K562 (cell line): Measurements from ENCODE around the gene CD164L2. TPM values are rescaled to one million over a fixed set of nuclear protein-coding genes. Genes with fewer than 3 reads are reported as not detected.

Experiments
- ATAC-seq: fragments of 200-7000 bp; cut with Tn5 transposase; 3 replicates; pipeline ENCODE4 v1.9.1; 2020; ENCODE audit warnings: moderate library complexity
- BruUV-seq: library from RNA; stranded (reverse); fragments of 400-500 nt; replicated peaks from 2 replicates; lab custom pipeline; 2021; lab: Mats Ljungman, UMichigan
- CTCF ChIA-PET: fragments of 300-600 bp; formaldehyde crosslinking; extraction: SDS; loops from one replicate; lab custom pipeline; 2021; ENCODE audit warnings: low intra/inter-chr PET ratio; lab: Yijun Ruan, JAX
- POLR2A ChIA-PET: fragments of 300-600, 350-650 bp; sonication (Branson Sonifier 250); formaldehyde crosslinking; extraction: SDS; loops from one replicate; lab custom pipeline; 2021; ENCODE audit warnings: antibody characterized with exemption, inconsistent platforms; lab: Yijun Ruan, JAX
- DNase-seq, 4 experiments: peaks; one replicate each; pipeline versions ENCODE4 v3.0.0 to v3.0.0-alpha.2; 2011 to 2018; ENCODE audit warnings: low spot score in 3 of 4, mixed read lengths in 3 of 4; ENCODE audit errors: extremely low read depth in 1 of 4
- FAIRE-seq: peaks from 2 replicates; lab custom pipeline; 2011; peaks lifted over from hg19 to GRCh38; lab: Jason Lieb, UNC
- H2AFZ ChIP-seq: 2 replicates; pipeline ENCODE4 v1.6.0; 2011; ENCODE audit warnings: low read depth, low read length, control low read depth, inconsistent platforms
- H3K27ac ChIP-seq: fragments of 200-600 bp; 3 replicates; pipeline ENCODE4 v1.8.0; 2011; ENCODE audit warnings: low read depth, mild to moderate bottlenecking, control low read depth, inconsistent platforms, low read length, moderate library complexity, mixed read lengths; ENCODE audit errors: extremely low read depth
- H3K27me3 ChIP-seq, 2 experiments: fragments of 300-600 bp in 1 of 2; 2 replicates in 1 of 2; 3 replicates in 1 of 2; pipeline versions ENCODE4 v1.6.0 to v1.8.0; 2011; ENCODE audit warnings: inconsistent platforms in 2 of 2, low read length in 2 of 2, mild to moderate bottlenecking in 1 of 2, mixed read lengths in 1 of 2, moderate library complexity in 1 of 2; ENCODE audit not compliant: control insufficient read depth in 2 of 2, insufficient read depth in 2 of 2
- H3K36me3 ChIP-seq: fragments of 300-600 bp; 3 replicates; pipeline ENCODE4 v1.8.0; 2011; ENCODE audit warnings: mild to moderate bottlenecking, low read length, inconsistent platforms; ENCODE audit not compliant: control insufficient read depth, insufficient read depth
- H3K4me1 ChIP-seq, 2 experiments: fragments of 200-600 bp in 1 of 2; replicated peaks in 1 of 2; 2 replicates in 1 of 2; 3 replicates in 1 of 2; pipeline versions ENCODE4 v1.5.1 to v1.8.0; 2011; ENCODE audit warnings: inconsistent platforms in 2 of 2, low read length in 2 of 2, mild to moderate bottlenecking in 1 of 2, mixed read lengths in 1 of 2, moderate library complexity in 1 of 2; ENCODE audit not compliant: control insufficient read depth in 2 of 2, insufficient read depth in 2 of 2
- H3K4me2 ChIP-seq: 2 replicates; pipeline ENCODE4 v1.6.1; 2011; ENCODE audit warnings: low read length, control low read depth, inconsistent platforms, mixed read lengths; ENCODE audit not compliant: insufficient read depth
- H3K4me3 ChIP-seq: fragments of 200-600 bp; sonication (generic), shearing (Covaris generic); 2 replicates; pipeline ENCODE4 v1.5.1; 2016; ENCODE audit warnings: control low read depth, inconsistent platforms
- H3K79me2 ChIP-seq: fragments of 200-600 bp; 3 replicates; pipeline ENCODE4 v1.8.0; 2011; ENCODE audit warnings: low read length, inconsistent platforms; ENCODE audit not compliant: control insufficient read depth, insufficient read depth
- H3K9ac ChIP-seq, 2 experiments: 2 replicates each; pipeline versions ENCODE4 v1.6.0 to v1.6.1; 2011; ENCODE audit warnings: low read depth in 2 of 2, low read length in 2 of 2, control low read depth in 1 of 2, inconsistent platforms in 1 of 2, mild to moderate bottlenecking in 1 of 2, mixed read lengths in 1 of 2; ENCODE audit not compliant: insufficient read depth in 1 of 2
- H3K9me1 ChIP-seq: one replicate; pipeline ENCODE4 v1.6.0; 2011; ENCODE audit warnings: inconsistent platforms, mild to moderate bottlenecking, low read length, moderate library complexity; ENCODE audit not compliant: control insufficient read depth, insufficient read depth
- H3K9me3 ChIP-seq: replicated peaks from 2 replicates; pipeline ENCODE4 v1.5.1; 2011; ENCODE audit warnings: low read depth, low read length, inconsistent platforms; ENCODE audit not compliant: control insufficient read depth, insufficient read depth
- H4K20me1 ChIP-seq: replicated peaks from 2 replicates; pipeline ENCODE4 v1.6.1; 2011; ENCODE audit warnings: low read length, inconsistent platforms, mixed read lengths; ENCODE audit not compliant: control insufficient read depth, insufficient read depth
- ARNT ChIP-seq, 2 experiments: fragments of 450-650 bp; IDR thresholded peaks; 2 replicates each; pipeline ENCODE4 v1.6.1; 2016; ENCODE audit warnings: mild to moderate bottlenecking in 1 of 2
- KLF16 ChIP-seq: IDR thresholded peaks from 2 replicates; pipeline ENCODE4 v1.6.1; 2016; ENCODE audit warnings: antibody characterized with exemption
- NR2C2 ChIP-seq, 2 experiments: fragments of 200-800 bp in 1 of 2; sonication (Bioruptor generic) in 1 of 2; sonication (generic) in 1 of 2; formaldehyde crosslinking in 1 of 2; IDR thresholded peaks; 2 replicates each; pipeline versions ENCODE4 v1.6.1 to v1.8.0; 2016 to 2022; ENCODE audit warnings: mild to moderate bottlenecking in 1 of 2, missing compliant biosample characterization in 1 of 2, missing genetic modification characterization in 1 of 2, missing genetic modification reagents in 1 of 2
- TARDBP ChIP-seq: fragments of 450-650 bp; IDR thresholded peaks from 2 replicates; pipeline ENCODE4 v1.6.1; 2016
- ZBTB5 ChIP-seq: fragments of 450-650 bp; IDR thresholded peaks from 2 replicates; pipeline ENCODE4 v1.6.1; 2017; ENCODE audit warnings: antibody characterized with exemption
- ZNF140 ChIP-seq: fragments of 250-450 bp; sonication (Bioruptor Pico); IDR thresholded peaks from 2 replicates; pipeline ENCODE4 v1.8.0; 2021; ENCODE audit warnings: moderate library complexity, mild to moderate bottlenecking, inconsistent platforms
- ZNF586 ChIP-seq: fragments of 450-650 bp; formaldehyde crosslinking; conservative IDR thresholded peaks from 2 replicates; pipeline ENCODE4 v1.4.0; 2020; ENCODE audit warnings: mild to moderate bottlenecking, moderate library complexity
- WGBS: fragments of 100-300 bp; shearing (Covaris generic); methylation state at CpG from one replicate; pipeline ENCODE4 v1.1.6; 2016; ENCODE audit warnings: low coverage, mixed read lengths; ENCODE audit not compliant: insufficient coverage; ENCODE audit errors: missing lambda C conversion rate; 5-methylcytosine and 5-hydroxymethylcytosine counted together
- in situ Hi-C: fragments of 300-500 bp; cut with MboI; formaldehyde crosslinking; loops from 4 replicates; pipeline ENCODE4 v1.15.0; 2018; ENCODE audit warnings: inconsistent platforms, mixed read lengths
- intact Hi-C: fragments of 100-400 bp; cut with micrococcal nuclease; formaldehyde crosslinking; loops from 2 replicates; pipeline ENCODE4 v1.14.2; 2022
- polyA plus RNA-seq, 8 experiments: library from polyadenylated mRNA; depleted of rRNA in 4 of 8; stranded (reverse) in 5 of 8; unstranded in 3 of 8; fragments of >200 nt; fragmentation: Nextera tagmentation in 2 of 8; fragmentation: Illumina TruSeq in 1 of 8; extraction: Ambion mirVana in 2 of 8; extraction: Trizol in 1 of 8; gene quantifications; 2 replicates each; pipeline versions ENCODE4 v1.2.1 to v1.2.3, GENCODE V29; 2011 to 2014; ENCODE audit warnings: inconsistent platforms in 1 of 8, missing spikeins in 1 of 8
- total RNA-seq, 7 experiments: library from RNA; depleted of rRNA in 6 of 7; stranded (reverse); fragments of >200 nt in 6 of 7; fragmentation: Illumina TruSeq in 2 of 7; extraction: Trizol in 2 of 7; gene quantifications; 2 replicates each; pipeline versions ENCODE4 v1.2.1 to v1.2.3, GENCODE V29; 2011 to 2021; ENCODE audit warnings: low replicate concordance in 1 of 7
- TF ChIP-seq, protein P1 (sequence below): sonication (generic); formaldehyde crosslinking; IDR thresholded peaks from 2 replicates; pipeline ENCODE4 v1.8.0; 2022; ENCODE audit warnings: mild to moderate bottlenecking, low read depth, missing genetic modification reagents
- TF ChIP-seq, protein P2 (sequence below): fragments of 450-650 bp; formaldehyde crosslinking; IDR thresholded peaks from 2 replicates; pipeline ENCODE4 v1.4.0; 2020; ENCODE audit warnings: mild to moderate bottlenecking, mixed read lengths

Gene CD164L2
- total and polyA plus RNA-seq, 9 of the 15 experiments (the other 6 are each of a cell fraction or from before 2014, with no cell fraction given): 0.08 to 0.92 (median 0.38) TPM; not detected in 1

DNA sequence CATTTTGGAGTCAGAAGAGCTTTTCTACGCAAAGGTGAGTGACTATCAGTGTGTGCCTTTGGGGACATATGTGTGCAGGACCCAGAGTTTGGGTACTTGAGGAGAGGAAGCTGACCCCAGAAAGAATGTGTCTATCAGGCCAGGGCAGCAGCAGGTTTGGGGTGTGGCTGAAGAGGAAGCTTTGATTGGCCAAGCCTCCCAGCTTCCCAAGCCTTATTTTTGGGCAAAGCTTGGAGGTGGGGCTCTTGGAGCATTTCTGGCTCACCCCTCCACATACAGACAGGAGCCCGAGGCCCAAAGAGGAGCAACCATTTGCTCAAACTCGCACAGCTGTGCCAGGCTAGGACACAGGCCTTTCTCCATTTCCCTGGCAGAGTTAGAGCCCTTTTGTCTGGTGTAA is 14.0 kb upstream of the CD164L2 start:
- CTCF ChIA-PET: interaction anchor here (2.8 to 2.9 kb wide), 2 partner anchors 96 to 100 kb away, joined by 16 to 49 read pairs; no protein-coding TSS in a partner anchor

More for the DNA sequence above, 14.0 kb upstream of the CD164L2 start:
- WGBS: 53% methylated on average over 3 of the region's 3 CpGs
- in situ Hi-C loops (loop anchor here (5.0 kb wide), 1 partner anchor 210 kb away; no protein-coding TSS in a partner anchor), intact Hi-C loops (loop anchor here (5.0 kb wide), 1 partner anchor 350 kb away; no protein-coding TSS in a partner anchor)
- H3K4me2 ChIP-seq: no peak overlapping the region
- H3K27ac ChIP-seq: no peak overlapping the region
- no peak overlapping the region for H2AFZ ChIP-seq
- ATAC-seq: no peak
- no peak for TF ChIP-seq TARDBP
- no peak for TF ChIP-seq NR2C2 (CRISPR knock-in tag; IDR thresholded peaks at IDR 0.05)
- TF ChIP-seq NR2C2 (tag; IDR thresholded peaks at IDR 0.05): no peak
- no peak for TF ChIP-seq ZBTB5
- TF ChIP-seq, protein P1, sequence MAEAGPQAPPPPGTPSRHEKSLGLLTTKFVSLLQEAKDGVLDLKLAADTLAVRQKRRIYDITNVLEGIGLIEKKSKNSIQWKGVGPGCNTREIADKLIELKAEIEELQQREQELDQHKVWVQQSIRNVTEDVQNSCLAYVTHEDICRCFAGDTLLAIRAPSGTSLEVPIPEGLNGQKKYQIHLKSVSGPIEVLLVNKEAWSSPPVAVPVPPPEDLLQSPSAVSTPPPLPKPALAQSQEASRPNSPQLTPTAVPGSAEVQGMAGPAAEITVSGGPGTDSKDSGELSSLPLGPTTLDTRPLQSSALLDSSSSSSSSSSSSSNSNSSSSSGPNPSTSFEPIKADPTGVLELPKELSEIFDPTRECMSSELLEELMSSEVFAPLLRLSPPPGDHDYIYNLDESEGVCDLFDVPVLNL (CRISPR knock-in tag): no peak
- no peak for TF ChIP-seq KLF16
- TF ChIP-seq ZNF586 (CRISPR knock-in tag): no peak
- TF ChIP-seq ZNF140: no peak
- TF ChIP-seq, protein P2, sequence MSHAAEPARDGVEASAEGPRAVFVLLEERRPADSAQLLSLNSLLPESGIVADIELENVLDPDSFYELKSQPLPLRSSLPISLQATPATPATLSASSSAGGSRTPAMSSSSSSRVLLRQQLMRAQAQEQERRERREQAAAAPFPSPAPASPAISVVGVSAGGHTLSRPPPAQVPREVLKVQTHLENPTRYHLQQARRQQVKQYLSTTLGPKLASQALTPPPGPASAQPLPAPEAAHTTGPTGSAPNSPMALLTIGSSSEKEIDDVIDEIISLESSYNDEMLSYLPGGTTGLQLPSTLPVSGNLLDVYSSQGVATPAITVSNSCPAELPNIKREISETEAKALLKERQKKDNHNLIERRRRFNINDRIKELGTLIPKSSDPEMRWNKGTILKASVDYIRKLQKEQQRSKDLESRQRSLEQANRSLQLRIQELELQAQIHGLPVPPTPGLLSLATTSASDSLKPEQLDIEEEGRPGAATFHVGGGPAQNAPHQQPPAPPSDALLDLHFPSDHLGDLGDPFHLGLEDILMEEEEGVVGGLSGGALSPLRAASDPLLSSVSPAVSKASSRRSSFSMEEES: no peak
- no peak for TF ChIP-seq ARNT (IDR thresholded peaks at IDR 0.05)
- POLR2A ChIA-PET: interaction anchor here (0.7 to 1.8 kb wide), 12 partner anchors 9 to 1590 kb away, joined by 3 to 5 read pairs (median 3); no protein-coding TSS in a partner anchor
- H3K36me3 ChIP-seq: peaks cover 9% of the 10 kb centered on the region; the same call in 1 of the 3 replicates
- no peaks in the 10 kb centered on the region for H3K9me3 ChIP-seq
- H3K4me3 ChIP-seq: no peak overlapping the region
- DNase-seq: peak in 2 of 4 experiments; percentile 50 to 58
- no peaks in the 10 kb centered on the region for H4K20me1 ChIP-seq
- peaks cover under 1 to 44% of the 10 kb centered on the region in 2 experiments for H3K4me1 ChIP-seq
- H3K27me3 ChIP-seq: no peaks in the 10 kb centered on the region
- peak overlapping the region in 1 of 2 experiments; percentile 59; a peak in 1 of 4 replicates for H3K9ac ChIP-seq
- no TSS peak for BruUV-seq
- H3K9me1 ChIP-seq: no peaks in the 10 kb centered on the region
- peaks cover 12% of the 10 kb centered on the region for H3K79me2 ChIP-seq
- FAIRE-seq: no peak
